Stimulated activated CD8-positive, alpha-beta memory T cell treated with anti-CD3 and anti-CD28 coated beads, Interleukin-4, amount 100 ng/mL, for 48 hours (primary cell): ENCODE results near the gene CATSPERZ.

Experiments
- DNase-seq: peaks from one replicate; pipeline ENCODE4 v3.0.0-alpha.2; 2020

The CATSPERZ gene

DNA sequence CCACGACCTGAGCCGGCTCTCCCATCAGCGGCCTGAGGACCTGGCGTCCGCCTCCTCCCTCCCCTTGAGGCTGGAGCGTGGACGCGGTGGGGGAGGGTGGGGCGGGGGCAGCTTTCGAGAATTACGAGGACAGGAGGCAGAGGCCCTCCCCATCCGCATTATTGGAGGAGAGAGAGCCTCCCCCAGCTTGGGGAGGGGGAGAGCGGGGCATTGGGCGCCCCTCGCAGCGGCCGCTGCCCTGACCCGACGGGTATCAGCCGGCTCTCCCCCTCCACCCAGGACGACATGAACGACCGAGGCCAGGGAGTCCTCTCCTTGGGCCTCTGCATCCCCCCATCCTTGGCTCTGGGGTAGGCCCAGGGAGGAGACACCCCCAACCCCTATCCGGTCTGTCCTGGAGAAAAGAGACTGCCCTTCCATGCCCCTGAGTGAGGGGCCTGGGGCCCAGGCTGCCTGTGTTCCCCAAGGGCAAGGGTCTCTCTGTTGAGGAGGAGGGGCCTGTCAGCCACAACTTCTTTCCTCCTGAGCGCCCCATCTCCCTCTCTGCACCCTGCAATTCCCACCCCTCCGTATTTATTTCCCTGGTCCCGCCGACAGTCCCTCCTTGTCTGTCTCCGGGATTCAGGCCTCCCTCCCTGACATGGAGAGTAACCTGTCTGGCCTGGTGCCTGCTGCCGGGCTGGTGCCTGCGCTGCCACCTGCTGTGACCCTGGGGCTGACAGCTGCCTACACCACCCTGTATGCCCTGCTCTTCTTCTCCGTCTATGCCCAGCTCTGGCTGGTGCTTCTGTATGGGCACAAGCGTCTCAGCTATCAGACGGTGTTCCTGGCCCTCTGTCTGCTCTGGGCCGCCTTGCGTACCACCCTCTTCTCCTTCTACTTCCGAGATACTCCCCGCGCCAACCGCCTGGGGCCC is 14.0 kb upstream of the CATSPERZ start:
- DNase-seq = no peak

DNA sequence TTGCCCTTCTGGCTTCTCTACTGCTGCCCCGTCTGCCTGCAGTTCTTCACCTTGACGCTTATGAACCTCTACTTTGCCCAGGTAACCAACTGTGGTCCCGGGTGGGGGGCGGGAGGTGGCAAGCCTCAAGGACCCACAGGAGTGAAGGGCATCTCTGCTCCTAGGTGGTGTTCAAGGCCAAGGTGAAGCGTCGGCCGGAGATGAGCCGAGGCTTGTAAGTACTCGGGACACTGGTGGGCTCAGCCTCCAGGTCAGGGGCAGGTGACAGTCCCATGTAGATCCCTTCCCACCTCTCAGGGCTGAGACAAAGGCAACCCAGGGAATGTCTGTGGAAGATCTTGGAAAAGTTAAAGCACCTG is 13.4 kb upstream of the CATSPERZ start:
- DNase-seq = no peak

DNA sequence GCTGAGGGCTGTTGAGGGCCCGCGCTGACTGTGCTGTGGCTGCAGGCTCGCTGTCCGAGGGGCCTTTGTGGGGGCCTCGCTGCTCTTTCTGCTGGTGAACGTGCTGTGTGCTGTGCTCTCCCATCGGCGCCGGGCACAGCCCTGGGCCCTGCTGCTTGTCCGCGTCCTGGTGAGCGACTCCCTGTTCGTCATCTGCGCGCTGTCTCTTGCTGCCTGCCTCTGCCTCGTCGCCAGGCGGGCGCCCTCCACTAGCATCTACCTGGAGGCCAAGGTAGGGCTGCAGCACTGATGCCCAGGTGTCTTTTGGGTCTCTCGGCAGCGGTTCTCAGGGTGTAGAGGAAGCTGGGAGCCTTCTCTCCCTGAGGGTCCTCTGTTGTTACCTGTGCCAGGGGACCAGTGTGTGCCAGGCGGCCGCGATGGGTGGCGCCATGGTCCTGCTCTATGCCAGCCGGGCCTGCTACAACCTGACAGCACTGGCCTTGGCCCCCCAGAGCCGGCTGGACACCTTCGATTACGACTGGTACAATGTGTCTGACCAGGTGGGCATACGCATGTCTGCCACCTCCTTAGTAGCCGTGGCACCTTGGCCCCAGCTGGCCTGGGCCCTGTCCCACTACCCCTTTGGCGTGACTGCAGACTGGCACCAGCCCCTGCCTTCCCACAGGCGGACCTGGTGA is 12.3 kb upstream of the CATSPERZ start:
- no peak for DNase-seq

DNA sequence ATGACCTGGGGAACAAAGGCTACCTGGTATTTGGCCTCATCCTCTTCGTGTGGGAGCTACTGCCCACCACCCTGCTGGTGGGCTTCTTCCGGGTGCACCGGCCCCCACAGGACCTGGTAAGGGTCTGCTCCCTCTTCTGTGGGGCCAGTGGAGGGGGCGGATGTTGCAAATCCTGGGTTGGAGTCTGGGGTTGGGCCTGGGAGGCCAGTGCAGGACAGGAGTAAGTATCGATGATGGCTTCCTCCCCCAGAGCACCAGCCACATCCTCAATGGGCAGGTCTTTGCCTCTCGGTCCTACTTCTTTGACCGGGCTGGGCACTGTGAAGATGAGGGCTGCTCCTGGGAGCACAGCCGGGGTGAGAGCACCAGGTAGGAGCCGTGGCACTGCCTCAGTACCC is 11.8 kb upstream of the CATSPERZ start:
- no peak for DNase-seq

DNA sequence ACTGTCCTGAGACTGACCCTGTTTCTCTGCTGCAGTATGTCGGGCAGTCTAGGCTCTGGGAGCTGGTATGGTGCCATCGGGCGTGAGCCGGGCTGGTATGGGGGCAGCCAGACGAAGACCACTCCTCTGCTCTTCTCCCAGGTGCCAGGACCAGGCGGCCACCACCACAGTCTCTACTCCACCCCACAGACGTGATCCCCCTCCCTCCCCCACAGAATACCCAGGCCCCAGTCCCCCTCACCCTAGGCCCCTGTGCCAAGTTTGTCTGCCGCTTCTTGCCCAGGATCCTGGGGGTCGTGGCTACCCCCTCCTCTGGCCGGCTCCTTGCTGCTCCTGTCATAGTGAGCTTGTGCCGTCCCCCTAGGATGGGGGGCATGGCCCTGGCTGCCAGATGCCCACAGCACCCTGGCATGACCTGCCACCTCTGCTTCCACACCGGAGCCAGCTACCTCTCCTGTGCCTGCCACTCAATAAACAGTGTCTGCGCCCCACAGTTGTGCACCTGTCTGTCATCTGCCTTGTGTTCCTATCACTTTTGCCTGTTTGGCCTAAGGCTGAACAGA is 11.1 kb upstream of the CATSPERZ start:
- no peak for DNase-seq

DNA sequence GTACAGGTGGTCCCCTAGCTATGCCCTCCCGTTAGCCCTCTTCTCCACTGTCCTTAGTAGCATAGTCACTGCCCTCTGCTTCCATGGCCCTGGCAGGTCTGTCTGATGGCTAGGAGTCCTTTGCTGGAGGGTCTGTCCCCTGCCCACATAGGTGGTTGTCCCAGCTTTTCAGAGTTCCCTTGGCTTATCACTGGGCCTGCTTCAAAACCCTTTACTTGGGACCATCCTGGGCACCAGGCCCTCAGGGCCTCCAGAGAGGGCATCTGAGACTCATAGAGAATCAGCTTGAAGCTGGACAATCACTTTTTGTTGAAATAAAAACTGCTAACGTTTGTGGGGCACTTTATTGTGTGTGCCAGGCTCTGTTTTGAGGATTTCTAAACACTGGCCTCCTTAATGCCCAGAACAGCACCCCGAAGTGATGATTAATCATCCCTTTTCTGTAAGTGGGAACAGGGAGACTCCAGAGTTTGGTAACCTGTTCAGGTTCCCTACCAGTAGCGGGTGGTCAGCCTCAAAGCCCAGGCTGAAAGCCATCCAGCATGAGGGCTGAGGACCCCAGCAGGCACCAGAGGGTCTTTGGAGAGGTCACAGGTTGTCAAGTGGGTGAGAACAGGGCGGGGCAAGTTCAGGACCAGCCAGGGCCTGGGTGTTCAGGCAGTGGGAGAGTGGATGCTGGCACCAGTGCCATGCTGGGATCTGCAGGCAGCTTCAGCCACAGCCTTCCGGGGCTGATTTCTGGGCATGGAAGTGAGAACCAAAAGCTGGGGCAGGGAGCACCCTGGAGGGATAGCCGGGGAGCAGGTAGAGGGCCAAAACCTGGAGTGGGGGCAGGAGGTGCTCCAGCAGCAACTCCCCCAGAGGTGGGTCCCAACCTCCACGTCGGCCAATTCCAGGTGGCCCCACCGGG is 9.6 kb upstream of the CATSPERZ start:
- DNase-seq = no peak

DNA sequence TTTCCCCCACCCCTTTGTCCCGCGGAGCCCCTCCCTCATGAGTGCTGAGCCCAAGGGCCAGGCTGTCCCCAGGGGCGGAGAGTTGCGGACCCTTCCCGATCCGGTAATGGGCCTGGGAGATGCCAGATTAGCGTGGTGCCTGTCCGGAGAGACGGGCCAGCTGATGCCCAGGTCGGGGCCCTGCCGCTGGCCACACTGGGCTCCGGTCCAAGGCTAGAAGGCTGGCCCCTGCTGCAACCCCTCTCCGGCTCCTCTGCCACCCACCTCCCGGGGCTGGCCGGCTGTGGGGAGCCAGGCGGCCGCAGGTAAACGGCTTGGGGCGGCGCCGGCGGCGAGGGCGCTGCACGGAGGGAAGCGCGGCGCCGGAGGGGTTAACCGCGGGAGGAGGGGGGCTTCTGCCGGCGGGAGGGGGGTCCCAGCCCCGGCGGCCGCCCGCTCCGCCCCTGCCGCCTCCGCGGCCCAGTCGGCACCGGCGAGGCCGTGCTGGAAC is 8.9 kb upstream of the CATSPERZ start, which contains the start of gene KCNK4:
KCNK4 (plus strand) TSS at position 41 of the 490 bp plus-strand sequence. CDS start 1,717 bp downstream, outside the sequence.
- DNase-seq = no peak

DNA sequence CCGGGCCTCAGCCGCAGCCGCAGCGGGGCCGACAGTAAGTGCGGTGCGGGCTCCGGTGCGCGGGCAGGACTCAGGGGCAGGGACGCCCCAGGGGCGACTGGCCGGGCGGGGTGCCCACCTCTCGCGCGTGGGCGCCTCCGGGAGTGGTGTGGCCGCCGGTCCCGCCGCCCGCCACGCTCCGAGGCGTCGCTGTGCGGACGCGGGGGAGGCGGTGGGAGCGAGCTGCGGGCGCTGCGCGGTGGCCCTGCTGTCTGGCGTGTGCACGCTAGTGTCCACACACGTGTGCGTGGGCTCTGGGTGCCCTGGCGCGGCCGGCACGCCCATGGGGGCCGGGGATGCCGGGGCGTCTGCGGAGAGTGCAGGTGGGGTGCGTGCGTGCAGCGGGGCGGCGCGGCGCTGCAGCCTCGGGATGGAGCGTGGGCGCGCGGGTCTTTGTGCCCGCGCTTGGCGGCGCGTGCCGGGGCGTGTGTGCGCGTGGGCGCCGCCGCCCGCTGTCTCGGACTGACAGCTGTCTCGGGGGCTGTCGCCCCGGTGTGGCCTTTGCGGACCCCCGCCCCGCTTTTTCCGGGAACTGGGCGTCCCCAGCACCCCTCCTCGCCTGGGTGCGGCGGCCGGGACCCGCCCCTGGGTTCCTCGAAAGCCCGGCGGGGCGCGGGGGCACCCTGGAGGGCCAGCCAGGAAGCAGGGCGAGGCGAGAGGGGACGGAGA is 8.3 kb upstream of the CATSPERZ start:
- DNase-seq = no peak

DNA sequence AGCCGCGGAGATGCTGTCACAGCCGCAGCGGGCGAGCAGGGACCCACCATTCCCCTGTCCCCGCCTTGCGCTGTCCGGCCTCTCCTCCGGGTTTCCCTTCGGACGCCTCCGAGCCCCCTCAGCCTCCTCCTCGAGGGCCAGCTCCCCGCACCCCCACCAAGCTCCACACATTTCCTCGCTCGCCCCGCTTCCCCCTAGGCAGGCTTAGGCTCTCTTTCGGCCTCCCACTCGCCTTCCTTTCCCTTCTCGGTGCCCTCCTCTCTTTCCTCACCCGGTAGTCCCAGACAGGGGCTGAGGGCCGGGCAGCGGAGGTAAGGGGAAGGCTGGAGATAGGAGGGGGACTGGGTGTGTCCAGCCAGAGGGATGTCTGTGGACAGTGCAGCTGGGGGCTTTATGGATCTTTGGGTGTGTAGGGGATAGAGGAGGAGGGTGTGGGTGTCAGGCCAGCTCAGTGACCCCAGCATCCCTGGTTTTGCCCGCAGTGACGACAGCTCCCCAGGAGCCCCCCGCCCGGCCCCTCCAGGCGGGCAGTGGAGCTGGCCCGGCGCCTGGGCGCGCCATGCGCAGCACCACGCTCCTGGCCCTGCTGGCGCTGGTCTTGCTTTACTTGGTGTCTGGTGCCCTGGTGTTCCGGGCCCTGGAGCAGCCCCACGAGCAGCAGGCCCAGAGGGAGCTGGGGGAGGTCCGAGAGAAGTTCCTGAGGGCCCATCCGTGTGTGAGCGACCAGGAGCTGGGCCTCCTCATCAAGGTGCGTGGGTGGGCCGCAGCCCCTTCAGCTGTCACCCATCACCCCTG is 7.5 kb upstream of the CATSPERZ start:
- DNase-seq = no peak

DNA sequence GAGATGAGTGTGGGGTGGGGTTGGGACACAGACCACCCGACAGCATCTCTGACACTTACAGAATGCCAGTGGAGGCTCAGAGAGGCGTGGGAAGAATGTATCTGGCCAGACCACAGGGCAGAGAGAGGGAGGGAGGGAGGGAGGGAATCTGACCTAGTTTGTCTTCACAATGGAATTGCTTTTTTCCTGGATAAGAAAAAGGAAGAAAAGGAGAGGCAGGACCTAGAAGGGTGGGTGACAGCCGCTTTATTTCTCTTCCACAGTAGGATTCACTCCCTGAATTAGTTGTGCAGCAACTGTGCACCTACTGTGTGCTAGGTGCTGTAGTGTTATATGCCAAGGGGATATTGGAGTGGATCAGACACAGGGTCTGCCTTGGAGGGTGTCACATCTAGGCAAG is 5.4 kb upstream of the CATSPERZ start:
- no peak for DNase-seq

DNA sequence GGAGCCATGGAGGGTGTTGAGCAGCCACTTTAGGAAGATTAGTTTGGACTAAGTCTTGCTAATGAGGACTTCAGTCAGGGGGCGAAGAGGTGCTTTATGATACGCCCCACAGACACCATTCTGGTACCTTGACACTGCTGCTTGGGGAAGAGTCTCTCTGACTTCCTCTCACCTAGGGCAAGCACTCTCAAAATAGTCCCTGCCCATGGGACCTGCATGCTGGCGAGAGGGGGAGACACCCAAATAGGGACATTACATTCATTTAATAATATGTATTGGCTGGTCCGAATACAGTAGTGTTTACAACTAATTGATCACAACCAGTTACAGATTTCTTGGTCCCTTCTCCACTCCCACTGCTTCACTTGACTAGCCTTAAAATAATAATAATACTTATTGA is 4.4 kb upstream of the CATSPERZ start:
- DNase-seq = no peak

DNA sequence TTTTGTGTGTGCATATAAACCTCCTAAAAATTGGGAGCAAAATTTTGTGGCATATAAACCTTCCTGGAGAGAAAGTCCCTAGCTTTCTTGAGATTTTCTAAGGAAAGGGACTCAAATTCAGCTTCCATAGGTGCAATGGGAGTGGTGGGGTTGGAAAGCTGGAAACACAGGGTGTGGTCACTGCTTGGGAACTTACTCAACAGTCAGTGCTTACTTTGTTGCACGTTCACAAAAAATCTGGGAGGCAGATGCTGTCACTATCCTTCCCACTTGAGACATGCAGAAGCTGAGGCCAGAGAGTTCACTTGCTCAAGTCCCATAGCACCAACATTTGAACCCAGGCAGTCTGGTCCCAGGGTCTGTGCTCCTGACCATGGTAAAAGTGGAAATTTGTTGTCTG is 3.9 kb upstream of the CATSPERZ start:
- no peak for DNase-seq

DNA sequence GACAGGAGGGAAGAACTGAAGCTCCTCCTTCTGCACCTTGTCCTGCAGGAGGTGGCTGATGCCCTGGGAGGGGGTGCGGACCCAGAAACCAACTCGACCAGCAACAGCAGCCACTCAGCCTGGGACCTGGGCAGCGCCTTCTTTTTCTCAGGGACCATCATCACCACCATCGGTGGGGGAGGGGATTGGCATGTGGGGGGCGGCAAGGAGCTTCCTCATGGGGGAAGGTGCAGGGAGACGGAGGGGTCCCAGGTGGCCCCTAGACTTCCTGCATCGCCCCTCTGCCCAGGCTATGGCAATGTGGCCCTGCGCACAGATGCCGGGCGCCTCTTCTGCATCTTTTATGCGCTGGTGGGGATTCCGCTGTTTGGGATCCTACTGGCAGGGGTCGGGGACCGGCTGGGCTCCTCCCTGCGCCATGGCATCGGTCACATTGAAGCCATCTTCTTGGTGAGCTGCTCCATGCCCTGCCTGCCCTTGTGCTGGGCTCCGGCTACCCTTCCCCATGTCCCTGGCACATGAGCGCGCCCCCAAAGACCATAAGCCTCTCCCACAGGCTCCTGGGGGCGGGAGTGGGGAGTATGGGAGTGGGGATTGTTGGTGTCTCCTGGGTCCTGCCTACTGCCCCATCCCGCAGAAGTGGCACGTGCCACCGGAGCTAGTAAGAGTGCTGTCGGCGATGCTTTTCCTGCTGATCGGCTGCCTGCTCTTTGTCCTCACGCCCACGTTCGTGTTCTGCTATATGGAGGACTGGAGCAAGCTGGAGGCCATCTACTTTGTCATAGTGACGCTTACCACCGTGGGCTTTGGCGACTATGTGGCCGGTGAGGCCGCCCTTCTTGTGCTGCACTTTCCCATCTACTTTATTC is 3.1 kb upstream of the CATSPERZ start:
- no peak for DNase-seq

DNA sequence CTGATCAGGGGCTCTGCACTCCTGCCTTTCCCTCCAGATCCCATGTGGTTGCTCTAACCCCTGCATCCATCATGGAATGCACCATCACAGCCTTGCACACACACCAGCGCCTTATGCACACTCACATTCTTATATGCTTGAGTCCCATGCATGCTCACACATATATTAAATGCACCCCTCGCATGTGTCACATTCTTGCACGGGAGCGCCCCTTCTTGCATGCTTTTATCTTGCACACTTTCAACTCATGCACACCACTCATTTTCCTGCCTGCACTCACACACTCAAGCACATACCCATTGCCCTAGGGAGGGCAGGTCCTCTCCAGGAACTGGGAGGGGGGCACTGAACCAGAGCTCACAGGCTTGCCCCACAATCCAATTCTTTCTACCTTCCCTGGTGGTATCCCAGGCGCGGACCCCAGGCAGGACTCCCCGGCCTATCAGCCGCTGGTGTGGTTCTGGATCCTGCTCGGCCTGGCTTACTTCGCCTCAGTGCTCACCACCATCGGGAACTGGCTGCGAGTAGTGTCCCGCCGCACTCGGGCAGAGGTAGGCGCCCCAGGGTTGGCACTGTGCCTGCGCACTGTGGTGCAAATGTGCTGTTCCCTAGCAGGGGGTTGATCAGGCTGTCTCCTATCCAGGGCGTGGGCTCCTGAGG is 2.3 kb upstream of the CATSPERZ start:
- no peak for DNase-seq

DNA sequence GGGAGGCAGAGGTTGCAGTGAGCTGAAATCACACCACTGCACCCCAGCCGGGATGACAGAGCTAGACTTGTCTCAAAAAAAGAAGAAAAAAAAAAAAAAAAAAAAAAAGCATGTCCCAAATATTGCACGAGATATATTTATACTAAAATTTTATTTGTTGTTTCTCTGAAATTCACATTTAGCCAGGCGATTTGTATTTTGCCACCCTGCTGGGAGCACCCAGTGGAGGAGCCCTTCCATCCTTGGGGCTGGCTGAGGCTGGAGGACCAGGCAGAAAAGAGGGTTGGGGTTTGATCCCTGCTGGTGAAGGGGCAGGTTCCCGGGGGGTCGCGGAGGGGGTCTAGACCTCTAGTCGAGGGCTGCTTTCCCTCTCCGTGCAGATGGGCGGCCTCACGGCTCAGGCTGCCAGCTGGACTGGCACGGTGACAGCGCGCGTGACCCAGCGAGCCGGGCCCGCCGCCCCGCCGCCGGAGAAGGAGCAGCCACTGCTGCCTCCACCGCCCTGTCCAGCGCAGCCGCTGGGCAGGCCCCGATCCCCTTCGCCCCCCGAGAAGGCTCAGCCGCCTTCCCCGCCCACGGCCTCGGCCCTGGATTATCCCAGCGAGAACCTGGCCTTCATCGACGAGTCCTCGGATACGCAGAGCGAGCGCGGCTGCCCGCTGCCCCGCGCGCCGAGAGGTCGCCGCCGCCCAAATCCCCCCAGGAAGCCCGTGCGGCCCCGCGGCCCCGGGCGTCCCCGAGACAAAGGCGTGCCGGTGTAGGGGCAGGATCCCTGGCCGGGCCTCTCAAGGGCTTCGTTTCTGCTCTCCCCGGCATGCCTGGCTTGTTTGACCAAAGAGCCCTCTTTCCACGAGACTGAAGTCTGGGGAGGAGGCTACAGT is 952 bp upstream of the CATSPERZ start:
- no peak for DNase-seq

DNA sequence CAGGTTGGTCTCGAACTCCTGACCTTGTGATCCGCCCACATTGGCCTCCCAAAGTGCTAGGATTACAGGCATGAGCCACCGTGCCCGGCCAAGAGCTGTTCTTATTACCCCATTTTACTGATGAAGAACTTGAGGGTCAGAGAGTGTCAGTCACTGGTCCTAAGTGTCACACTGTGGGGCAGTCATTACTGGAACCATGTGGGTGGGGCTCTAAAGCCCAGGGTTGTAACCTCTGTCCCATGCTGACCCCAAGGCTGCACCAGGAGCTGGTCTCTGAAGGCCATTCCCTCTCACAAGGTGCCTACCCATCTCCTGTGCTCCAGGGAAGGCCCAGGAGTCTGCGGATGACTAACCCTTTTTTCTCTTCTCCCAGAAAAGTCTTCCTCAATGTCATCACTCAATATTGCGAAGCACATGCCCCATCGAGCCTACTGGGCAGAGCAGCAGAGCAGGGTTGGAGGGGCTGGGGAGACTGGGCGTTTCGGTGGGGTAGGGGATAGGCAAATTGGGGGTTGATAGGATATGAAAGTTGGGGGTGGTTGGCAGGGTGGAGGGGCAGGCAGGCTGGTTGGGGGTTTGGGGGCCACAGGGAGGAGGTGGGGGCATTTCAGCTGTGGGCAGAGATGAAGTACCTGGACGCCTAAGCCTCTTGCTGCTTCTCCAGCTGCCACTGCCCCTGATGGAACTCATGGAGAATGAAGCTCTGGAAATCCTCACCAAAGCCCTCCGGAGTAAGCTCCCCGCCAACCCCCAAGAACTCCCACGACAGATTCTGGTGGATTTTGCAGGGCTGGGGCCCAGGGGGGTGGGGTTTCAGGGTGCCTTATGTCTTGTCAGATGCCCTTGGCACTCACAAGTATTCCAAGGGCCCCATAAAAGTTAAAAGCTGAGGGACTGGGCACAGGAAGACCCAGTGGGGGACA is 3.2 kb downstream of the CATSPERZ start:
- no peak for DNase-seq

DNA sequence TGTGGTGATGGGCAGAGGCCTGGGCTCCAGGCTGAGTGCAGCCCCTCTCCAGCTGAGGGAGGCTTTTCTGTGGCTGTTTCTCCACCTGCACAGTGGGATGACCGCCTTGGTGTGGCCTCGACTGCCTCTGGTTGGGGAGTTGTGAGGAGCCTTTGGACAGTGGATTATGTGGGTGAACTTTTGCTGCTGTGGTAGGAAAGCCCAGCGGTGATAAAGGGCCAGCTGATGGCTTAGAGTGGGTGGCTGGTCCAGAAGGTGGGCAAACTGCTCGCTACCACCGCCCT is 3.8 kb downstream of the CATSPERZ start:
- no peak for DNase-seq
